T1000 (cell line): Measurements from ENCODE around the gene PODXL.
"Not testable (repeated sequence)": the region's sequence is repeated elsewhere in the genome, so short reads cannot be mapped to it uniquely, and the experiment has no call there.

Source experiments
- DNase-seq: peaks from one replicate; lab custom pipeline; 2025; ENCODE audit warnings: mixed read lengths; lab: John Stamatoyannopoulos, UW

The PODXL gene

GRCh38 chr7:131494182-131494581 is 62.2 kb downstream of the PODXL start:
- DNase-seq, result no peak

GRCh38 chr7:131493581-131493980 is 62.8 kb downstream of the PODXL start:
- DNase-seq, result no peak

- no peak for DNase-seq
These were observed 63.3 kb downstream of the PODXL start for GRCh38 chr7:131493081-131493480.

GRCh38 chr7:131489881-131490280 is 66.5 kb downstream of the PODXL start:
- DNase-seq, result no peak

- DNase-seq, result no peak
These were observed 67.2 kb downstream of the PODXL start for GRCh38 chr7:131489196-131489595.

GRCh38 chr7:131488361-131488760 is 68.1 kb downstream of the PODXL start:
- DNase-seq, result no peak

GRCh38 chr7:131487217-131487616 is 69.2 kb downstream of the PODXL start:
- DNase-seq, result no peak

GRCh38 chr7:131486346-131486745 is 70.1 kb downstream of the PODXL start:
- DNase-seq, result no peak

- DNase-seq, result no peak
These were observed 72.8 kb downstream of the PODXL start for GRCh38 chr7:131483586-131483985.

GRCh38 chr7:131482800-131483199 is 73.6 kb downstream of the PODXL start:
- DNase-seq, result no peak

GRCh38 chr7:131480384-131481315 is 75.8 kb downstream of the PODXL start:
- no peak for DNase-seq

GRCh38 chr7:131476740-131477139 is 79.7 kb downstream of the PODXL start:
- no peak for DNase-seq

GRCh38 chr7:131471250-131472004 is 85.0 kb downstream of the PODXL start:
- DNase-seq, result no peak

- no peak for DNase-seq
These were observed 88.6 kb downstream of the PODXL start for GRCh38 chr7:131467788-131468187.

GRCh38 chr7:131466735-131467365 is 89.6 kb downstream of the PODXL start:
- DNase-seq, result no peak

- DNase-seq, result not testable (repeated sequence)
These were observed 93.7 kb downstream of the PODXL start for GRCh38 chr7:131462715-131463114.

- DNase-seq, result no peak
These were observed 94.4 kb downstream of the PODXL start for GRCh38 chr7:131462059-131462458.

- no peak for DNase-seq
These were observed 97.2 kb downstream of the PODXL start for GRCh38 chr7:131459256-131459655.

- no peak for DNase-seq
These were observed 100.1 kb downstream of the PODXL start for GRCh38 chr7:131456338-131456737.

GRCh38 chr7:131455546-131455945 is 100.9 kb downstream of the PODXL start:
- no peak for DNase-seq

- DNase-seq, result no peak
These were observed 101.4 kb downstream of the PODXL start for GRCh38 chr7:131455001-131455400.

GRCh38 chr7:131454498-131454897 is 101.9 kb downstream of the PODXL start:
- DNase-seq, result no peak
